Spleen (tissue), 11 donors: Measurements from ENCODE around the gene OPCML. TPM values are rescaled to one million over a fixed set of nuclear protein-coding genes. Genes with fewer than 3 reads are reported as not detected.

Experiments
- DNase-seq: peaks from one replicate; pipeline ENCODE4 v3.0.0-alpha.2; 2020
- H3K27ac ChIP-seq, 8 donors: fragments of 200-600 bp; sonication (generic) in 7 of 8; 1 replicate in 4 of 8; 2 replicates in 4 of 8; pipeline versions ENCODE4 v1.5.0 to v1.8.0; 2016 to 2021; ENCODE audit warnings: inconsistent platforms in 4 of 8, mild to moderate bottlenecking in 4 of 8, moderate library complexity in 1 of 8
- H3K27me3 ChIP-seq, 7 donors: fragments of 200-600 bp; sonication (generic) in 6 of 7; replicated peaks in 1 of 7; 1 replicate in 4 of 7; 2 replicates in 3 of 7; pipeline versions ENCODE4 v1.5.0 to v1.8.0; 2016 to 2021; ENCODE audit warnings: inconsistent platforms in 3 of 7, mild to moderate bottlenecking in 1 of 7
- H3K36me3 ChIP-seq, 6 donors: fragments of 200-600 bp; sonication (generic) in 5 of 6; 1 replicate in 4 of 6; 2 replicates in 2 of 6; pipeline versions ENCODE4 v1.5.0 to v1.8.0; 2016 to 2021; ENCODE audit warnings: inconsistent platforms in 2 of 6
- H3K4me1 ChIP-seq, 6 donors: fragments of 200-600 bp; sonication (generic) in 5 of 6; 1 replicate in 3 of 6; 2 replicates in 3 of 6; pipeline versions ENCODE4 v1.5.0 to v1.8.0; 2016 to 2021; ENCODE audit warnings: inconsistent platforms in 3 of 6
- H3K4me3 ChIP-seq, 8 donors: fragments of 200-600 bp; sonication (generic) in 7 of 8; 1 replicate in 4 of 8; 2 replicates in 4 of 8; pipeline versions ENCODE4 v1.5.0 to v1.8.0; 2016 to 2021; ENCODE audit warnings: inconsistent platforms in 4 of 8, mild to moderate bottlenecking in 4 of 8, moderate library complexity in 2 of 8
- H3K9me3 ChIP-seq, 8 donors: fragments of 200-600 bp; sonication (generic) in 7 of 8; 1 replicate in 4 of 8; 2 replicates in 4 of 8; pipeline versions ENCODE4 v1.5.0 to v1.8.0; 2016 to 2021; ENCODE audit warnings: inconsistent platforms in 4 of 8
- POLR2A ChIP-seq, 3 donors: fragments of 450-650 bp; IDR thresholded peaks; one replicate each; pipeline ENCODE4 v1.5.1; 2017; ENCODE audit warnings: antibody characterized with exemption in 3 of 3, mild to moderate bottlenecking in 1 of 3
- POLR2AphosphoS5 ChIP-seq, 3 donors: sonication (generic); formaldehyde crosslinking; IDR thresholded peaks; one replicate each; pipeline ENCODE4 v1.5.1; 2017; ENCODE audit warnings: antibody characterized with exemption in 3 of 3
- whole genome bisulfite sequencing, 5 donors: extraction: QIAGEN DNeasy Blood & Tissue Kit in 3 of 5; methylation state at CpG; one replicate each; pipeline versions ENCODE4 v1.1.5 to v1.1.7; 2013 to 2018; 5-methylcytosine and 5-hydroxymethylcytosine counted together
- intact Hi-C: fragments of 100-400 bp; cut with DNase I; formaldehyde crosslinking; loops from one replicate; pipeline ENCODE4 v1.15.0; 2023; ENCODE audit warnings: low total_unique reads
- polyA plus RNA-seq, 3 donors: library from polyadenylated mRNA; stranded (reverse); fragments of 200-250 nt; gene quantifications; one replicate each; pipeline ENCODE4 v1.2.1, GENCODE V29; 2013
- total RNA-seq, 7 donors: library from RNA; depleted of rRNA in 3 of 7; stranded (reverse); fragments of >200 nt in 3 of 7; fragmentation: NEBNext Ultra II Directional in 4 of 7; extraction: Animal tissue kit (Norgen Biotek cat#: 25700) in 4 of 7; gene quantifications; one replicate each; pipeline versions ENCODE4 v1.1.0 to v1.2.1, GENCODE V29; 2016 to 2021
- TF ChIP-seq, protein P1 (sequence below), 11 experiments: fragments of 200-600 bp in 7 of 11; fragments of 450-650 bp in 4 of 11; sonication (generic) in 4 of 11; IDR thresholded peaks in 8 of 11; conservative IDR thresholded peaks in 3 of 11; 1 replicate in 7 of 11; 2 replicates in 4 of 11; pipeline versions ENCODE4 v1.4.0 to v1.8.0; 2016 to 2021; ENCODE audit warnings: antibody characterized with exemption in 11 of 11, inconsistent platforms in 4 of 11, mild to moderate bottlenecking in 1 of 11
- donor health status: healthy with polysubstance abuse.
- donor health status: DM: no; HTN: no; CAD: no; lungs with moderate emphysema.
- donor health status: DM: no; HTN: no; CAD: no.
- donor health status: Bipolar disorder and iron deficiency.
- donor health status: healthy.
- donor health status: DM: no; HTN: no; CAD: no.
- donor health status: DM: yes; HTN: yes; CAD: no.

The OPCML gene
- total and polyA plus RNA-seq, 10 donors: 0.09 to 10.7 (median 3.1) TPM

DNA sequence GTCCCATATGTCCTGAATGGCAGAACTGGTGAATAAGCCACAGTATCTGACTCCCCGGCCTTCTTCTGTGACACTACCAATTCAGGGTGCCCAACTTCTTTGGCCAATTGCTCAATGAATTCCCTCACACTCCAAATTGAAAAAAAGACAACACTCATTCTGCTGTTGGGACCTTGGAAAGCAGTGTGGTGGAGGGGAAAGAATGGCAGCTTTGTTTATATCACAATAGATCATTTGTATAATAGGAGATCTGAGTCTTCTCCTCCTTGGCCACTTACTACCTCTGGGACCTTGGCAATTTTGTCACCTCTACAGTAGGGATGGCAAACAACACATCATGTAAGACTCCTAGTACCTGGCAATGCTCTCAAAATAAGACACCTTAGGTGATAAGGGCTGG, 64.6 kb downstream of the OPCML start:
- H3K4me1 ChIP-seq: no peaks in the 10 kb centered on the region
- H3K27me3 ChIP-seq: peaks cover 0 to 5% (median 0%) of the 10 kb centered on the region in 7 donors
- no peaks in the 10 kb centered on the region for H3K9me3 ChIP-seq
- no peak overlapping the region for H3K27ac ChIP-seq
- no peaks in the 10 kb centered on the region for H3K36me3 ChIP-seq
- no peak overlapping the region for H3K4me3 ChIP-seq
- no peak for DNase-seq
- TF ChIP-seq, protein P1, sequence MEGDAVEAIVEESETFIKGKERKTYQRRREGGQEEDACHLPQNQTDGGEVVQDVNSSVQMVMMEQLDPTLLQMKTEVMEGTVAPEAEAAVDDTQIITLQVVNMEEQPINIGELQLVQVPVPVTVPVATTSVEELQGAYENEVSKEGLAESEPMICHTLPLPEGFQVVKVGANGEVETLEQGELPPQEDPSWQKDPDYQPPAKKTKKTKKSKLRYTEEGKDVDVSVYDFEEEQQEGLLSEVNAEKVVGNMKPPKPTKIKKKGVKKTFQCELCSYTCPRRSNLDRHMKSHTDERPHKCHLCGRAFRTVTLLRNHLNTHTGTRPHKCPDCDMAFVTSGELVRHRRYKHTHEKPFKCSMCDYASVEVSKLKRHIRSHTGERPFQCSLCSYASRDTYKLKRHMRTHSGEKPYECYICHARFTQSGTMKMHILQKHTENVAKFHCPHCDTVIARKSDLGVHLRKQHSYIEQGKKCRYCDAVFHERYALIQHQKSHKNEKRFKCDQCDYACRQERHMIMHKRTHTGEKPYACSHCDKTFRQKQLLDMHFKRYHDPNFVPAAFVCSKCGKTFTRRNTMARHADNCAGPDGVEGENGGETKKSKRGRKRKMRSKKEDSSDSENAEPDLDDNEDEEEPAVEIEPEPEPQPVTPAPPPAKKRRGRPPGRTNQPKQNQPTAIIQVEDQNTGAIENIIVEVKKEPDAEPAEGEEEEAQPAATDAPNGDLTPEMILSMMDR (IDR thresholded peaks at IDR 0.05 in 8 of 11, conservative IDR thresholded peaks at IDR 0.05 in 3 of 11): no peak
- TF ChIP-seq POLR2A (IDR thresholded peaks at IDR 0.05) (no peak), POLR2AphosphoS5 (IDR thresholded peaks at IDR 0.05) (no peak)
- 58 to 81% (median 66%) methylated on average over 1 of the region's 1 CpG for WGBS, 5 donors
- intact Hi-C loops: no loop called here

DNA sequence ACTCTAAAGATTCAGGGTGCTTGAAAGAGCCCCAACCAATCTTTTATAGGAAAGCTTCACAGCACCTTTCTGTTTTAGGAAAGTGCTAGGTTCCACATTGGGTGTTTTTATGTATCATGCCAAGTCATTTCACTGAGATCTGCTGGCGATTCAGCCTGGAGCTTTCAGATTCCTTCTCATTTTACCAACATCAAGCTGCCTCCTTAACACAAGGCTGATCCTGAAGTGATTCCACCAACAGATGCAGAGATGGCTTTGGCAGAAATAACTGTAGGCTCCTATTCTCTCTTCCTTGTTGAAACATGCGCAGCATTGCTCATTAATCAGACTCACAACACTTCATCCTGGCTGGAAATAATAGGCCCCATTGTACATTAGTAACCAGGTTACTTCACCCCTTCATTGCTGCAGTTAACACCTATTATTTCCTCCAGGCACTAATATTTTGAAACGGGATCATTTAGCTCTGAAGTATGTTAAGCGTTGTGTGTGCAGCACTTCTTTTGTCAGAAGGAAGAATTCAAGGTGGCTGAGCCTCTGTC, 89.0 kb downstream of the OPCML start:
- no peak overlapping the region for H3K4me3 ChIP-seq
- DNase-seq: no peak
- intact Hi-C loops: no loop called here
- no peaks in the 10 kb centered on the region for H3K36me3 ChIP-seq
- no peaks in the 10 kb centered on the region for H3K4me1 ChIP-seq
- no peak overlapping the region for H3K27ac ChIP-seq
- peaks cover 0 to 9% (median 3%) of the 10 kb centered on the region in 8 donors for H3K9me3 ChIP-seq
- TF ChIP-seq, protein P1 (IDR thresholded peaks at IDR 0.05 in 8 of 11, conservative IDR thresholded peaks at IDR 0.05 in 3 of 11): no peak
- H3K27me3 ChIP-seq: no peaks in the 10 kb centered on the region
- 74 to 89% (median 82%) methylated on average over 4 of the region's 4 CpGs for WGBS, 5 donors

DNA sequence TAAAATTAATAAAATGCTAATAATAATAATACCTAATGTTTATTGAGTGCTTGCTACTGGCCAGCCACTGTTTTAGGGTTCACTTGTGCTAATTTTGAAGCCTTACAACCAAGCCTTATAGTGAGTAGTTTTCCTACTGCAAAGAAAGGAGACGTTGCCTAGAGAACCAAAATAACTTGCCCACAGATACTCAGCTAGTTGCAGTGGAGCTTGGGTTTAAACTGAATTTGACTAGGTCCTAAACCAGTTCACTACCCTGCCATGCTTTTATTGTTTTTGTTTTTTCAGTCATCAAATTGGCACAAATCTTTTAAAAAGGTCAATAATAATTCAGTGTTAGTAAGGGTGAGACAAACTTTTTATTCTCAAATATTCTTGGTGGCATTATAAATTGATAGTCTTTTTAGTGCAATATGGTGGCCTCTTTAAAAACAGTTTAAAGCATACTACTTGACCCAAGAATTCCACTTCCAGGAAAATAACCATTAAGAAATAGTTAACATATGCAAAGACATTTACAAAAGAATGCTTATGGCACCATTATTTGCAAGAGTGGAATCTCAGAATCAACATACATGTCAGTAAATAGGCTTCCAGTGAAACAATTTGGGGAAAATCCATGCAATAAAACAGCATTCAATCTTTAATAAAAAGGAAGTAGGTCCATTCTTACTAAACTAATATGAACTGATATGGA, 90.2 kb downstream of the OPCML start:
- no peaks in the 10 kb centered on the region for H3K9me3 ChIP-seq
- no peak for DNase-seq
- TF ChIP-seq, protein P1 (IDR thresholded peaks at IDR 0.05 in 8 of 11, conservative IDR thresholded peaks at IDR 0.05 in 3 of 11): no peak
- no peak for TF ChIP-seq POLR2AphosphoS5 (IDR thresholded peaks at IDR 0.05)
- no peak for TF ChIP-seq POLR2A (IDR thresholded peaks at IDR 0.05)
- no peaks in the 10 kb centered on the region for H3K4me1 ChIP-seq
- 58 to 79% (median 66%) methylated on average over 1 of the region's 1 CpG for WGBS, 5 donors
- H3K36me3 ChIP-seq: no peaks in the 10 kb centered on the region
- intact Hi-C loops: no loop called here
- no peak overlapping the region for H3K4me3 ChIP-seq
- no peak overlapping the region for H3K27ac ChIP-seq
- H3K27me3 ChIP-seq: no peaks in the 10 kb centered on the region

DNA sequence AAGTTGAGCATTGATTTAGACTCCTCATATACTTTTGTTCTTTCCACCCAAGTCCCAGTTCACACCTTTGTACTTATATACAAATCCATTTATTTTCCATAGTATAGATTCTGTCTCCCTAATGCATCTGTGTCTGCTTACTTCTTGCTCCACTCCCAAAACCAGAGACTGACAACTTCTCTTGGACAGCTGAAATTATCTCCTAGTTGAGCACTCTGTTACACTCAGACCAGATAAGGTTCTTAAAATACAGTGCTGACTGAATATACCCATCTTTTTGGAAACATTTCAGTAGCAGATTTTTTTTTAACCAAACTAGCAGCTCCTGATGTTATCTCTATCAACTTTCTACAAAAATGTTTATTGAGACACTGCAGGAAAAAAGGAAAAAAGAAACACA, 106.3 kb downstream of the OPCML start:
- Histone ChIP-seq H3K4me1 (no peaks in the 10 kb centered on the region), H3K36me3 (no peaks in the 10 kb centered on the region), H3K4me3 (no peak overlapping the region), H3K9me3 (no peaks in the 10 kb centered on the region), H3K27ac (no peak overlapping the region), H3K27me3 (no peaks in the 10 kb centered on the region)
- no peak for TF ChIP-seq POLR2A (IDR thresholded peaks at IDR 0.05)
- TF ChIP-seq, protein P1 (IDR thresholded peaks at IDR 0.05 in 8 of 11, conservative IDR thresholded peaks at IDR 0.05 in 3 of 11): no peak
- no peak for TF ChIP-seq POLR2AphosphoS5 (IDR thresholded peaks at IDR 0.05)
- no peak for DNase-seq
- intact Hi-C loops: no loop called here
